Neural progenitor cell (in vitro differentiated cells): ENCODE data around the gene LMF1.

Experiments used
- CTCF ChIP-seq: fragments of 200-600 bp; sonication (generic); IDR thresholded peaks from 2 replicates; pipeline ENCODE4 v1.5.1; 2017; ENCODE audit warnings: antibody characterized with exemption, mild to moderate bottlenecking
- EZH2 ChIP-seq: fragments of 200-600 bp; sonication (generic); IDR thresholded peaks from 2 replicates; pipeline ENCODE4 v1.6.1; 2017; ENCODE audit warnings: antibody characterized with exemption, mild to moderate bottlenecking, moderate library complexity

- TF ChIP-seq CTCF (no peak), EZH2 (no peak)
Measured at GRCh38 chr16:998211-998610, 27.4 kb upstream of the LMF1 start.
